HG03196 (cell line): ENCODE data around the gene GIMAP5.

ENCODE experiments used
- ATAC-seq: cut with Tn5 transposase; IDR thresholded peaks from one replicate; pipeline ENCODE4 v1.9.1; 2021; ENCODE audit not compliant: unreplicated experiment

Gene GIMAP5

GRCh38 chr7:150734254-150734653 lies 3.0 kb upstream of the GIMAP5 start:
- ATAC-seq, result no peak

- ATAC-seq, result no peak
Measured at GRCh38 chr7:150735596-150736358, 1.4 kb upstream of the GIMAP5 start.

GRCh38 chr7:150736864-150737263 lies 354 bp upstream of the GIMAP5 start:
- no peak for ATAC-seq

- ATAC-seq, result no peak
Measured at GRCh38 chr7:150738092-150738491, 874 bp downstream of the GIMAP5 start.

GRCh38 chr7:150738591-150739001 lies 1.4 kb downstream of the GIMAP5 start:
- no peak for ATAC-seq

- no peak for ATAC-seq
Measured at GRCh38 chr7:150739033-150739432, 1.8 kb downstream of the GIMAP5 start.

- no peak for ATAC-seq
Measured at GRCh38 chr7:150740053-150740452, 2.8 kb downstream of the GIMAP5 start.

- ATAC-seq, result no peak
Measured at GRCh38 chr7:150742286-150742968, 5.2 kb downstream of the GIMAP5 start.

- no peak for ATAC-seq
Measured at GRCh38 chr7:150744041-150744656, 6.9 kb downstream of the GIMAP5 start.

- no peak for ATAC-seq
Measured at GRCh38 chr7:150745086-150745485, 7.9 kb downstream of the GIMAP5 start.

GRCh38 chr7:150745876-150746275 lies 8.7 kb downstream of the GIMAP5 start:
- ATAC-seq, result no peak

GRCh38 chr7:150746921-150747320 lies 9.7 kb downstream of the GIMAP5 start:
- ATAC-seq, result no peak

GRCh38 chr7:150748376-150748775 lies 11.2 kb downstream of the GIMAP5 start:
- no peak for ATAC-seq

GRCh38 chr7:150751702-150752101 lies 14.5 kb downstream of the GIMAP5 start:
- ATAC-seq, result no peak

- no peak for ATAC-seq
Measured at GRCh38 chr7:150753239-150753638, 16.0 kb downstream of the GIMAP5 start.

- ATAC-seq, result peak; percentile 50
Measured at GRCh38 chr7:150753826-150754603, 16.8 kb downstream of the GIMAP5 start.

GRCh38 chr7:150754951-150755350 lies 17.7 kb downstream of the GIMAP5 start:
- ATAC-seq, result no peak

GRCh38 chr7:150755473-150756099 lies 18.4 kb downstream of the GIMAP5 start:
- ATAC-seq, result peak; percentile 58

- ATAC-seq, result no peak
Measured at GRCh38 chr7:150756166-150756565, 18.9 kb downstream of the GIMAP5 start.

- no peak for ATAC-seq
Measured at GRCh38 chr7:150756858-150757257, 19.6 kb downstream of the GIMAP5 start.

- ATAC-seq, result no peak
Measured at GRCh38 chr7:150759479-150759878, 22.3 kb downstream of the GIMAP5 start.
